ENCODE results near the gene PLA2G12A.

GRCh38 chr4:109729718-109730618 lies at the start of gene PLA2G12A:
- TF ChIP-seq CTCF (IDR thresholded peaks at IDR 0.05) (no peak), POLR2A (IDR thresholded peaks at IDR 0.05) (peak in 3 of 4 donors; percentile 14 to 77 (median 42)), POLR2AphosphoS5 (IDR thresholded peaks at IDR 0.05) (peak in 1 of 2 donors; percentile 77), EP300 (IDR thresholded peaks at IDR 0.05) (no peak)

Measured in upper lobe of left lung (tissue), 4 donors.